ENCODE measurements around the gene GABBR2.

GRCh38 chr9:98580956-98581355, 127.8 kb downstream of the GABBR2 start:
- no peak for TF ChIP-seq CTCF (conservative IDR thresholded peaks at IDR 0.05 in 1 of 2, IDR thresholded peaks at IDR 0.05 in 1 of 2; ENCODE audit: extremely low read depth in 1 of 2, insufficient read depth in 1 of 2, low read depth in 1 of 2, low read length in 2 of 2)
- TF ChIP-seq EZH2 (IDR thresholded peaks at IDR 0.05; ENCODE audit: borderline replicate concordance, low read length) = no peak

All from mammary epithelial cell (primary cell).